Upper lobe of right lung (tissue), 1 donor: ENCODE results near the gene ZFX. TPM values are rescaled to one million over a fixed set of nuclear protein-coding genes. Genes with fewer than 3 reads are reported as not detected.

Source experiments
- ATAC-seq: fragments of 200-7000 bp; cut with Tn5 transposase; one replicate; pipeline ENCODE4 v1.9.1; 2020; ENCODE audit warnings: mild to moderate bottlenecking, moderate library complexity
- DNase-seq: peaks from one replicate; pipeline ENCODE4 v3.0.0-alpha.2; 2020
- H3K27ac ChIP-seq: fragments of 200-600 bp; one replicate; pipeline ENCODE4 v1.8.0; 2022
- H3K27me3 ChIP-seq: fragments of 200-600 bp; one replicate; pipeline ENCODE4 v1.8.0; 2022; ENCODE audit warnings: mild to moderate bottlenecking
- H3K36me3 ChIP-seq: fragments of 200-600 bp; one replicate; pipeline ENCODE4 v1.8.0; 2022
- H3K4me1 ChIP-seq: fragments of 200-600 bp; one replicate; pipeline ENCODE4 v1.8.0; 2022
- H3K4me3 ChIP-seq: fragments of 200-600 bp; one replicate; pipeline ENCODE4 v1.8.0; 2022; ENCODE audit warnings: mild to moderate bottlenecking
- H3K9me3 ChIP-seq: fragments of 200-600 bp; one replicate; pipeline ENCODE4 v1.8.0; 2022
- intact Hi-C: fragments of 100-400 bp; cut with DNase I; formaldehyde crosslinking; loops from one replicate; pipeline ENCODE4 v1.11.0; 2022
- long read RNA-seq: library from polyadenylated mRNA; unstranded; transcript quantifications from one replicate; pipeline ENCODE4 v2.0.0, GENCODE V29; 2021
- total RNA-seq: library from RNA; stranded (reverse); fragmentation: NEBNext Ultra II Directional; extraction: Animal tissue kit (Norgen Biotek cat#: 25700); gene quantifications from one replicate; pipeline ENCODE4 v1.2.1, GENCODE V29; 2021
- TF ChIP-seq, protein P1 (sequence below): fragments of 200-600 bp; IDR thresholded peaks from one replicate; pipeline ENCODE4 v1.8.0; 2022; ENCODE audit warnings: antibody characterized with exemption
- donor health status: DM: no; HTN: yes; CAD: no; lungs with severe emphysema.

The ZFX gene
- total RNA-seq, result 41.5 TPM
- long read RNA-seq, partial matches to known transcripts, result 2 of 7 reads
- long read RNA-seq, other reads (novel, unspliced or antisense), result 3 of 7 reads

- Histone ChIP-seq H3K27ac (peak within 1 kb of the TSS; percentile 95), H3K9me3 (no peaks in the 10 kb centered on the region), H3K36me3 (no peaks in the 10 kb centered on the region), H3K27me3 (no peaks in the 10 kb centered on the region), H3K4me3 (peak within 1 kb of the TSS; percentile 67), H3K4me1 (peaks cover 39% of the 10 kb centered on the region)
- TF ChIP-seq, protein P1, sequence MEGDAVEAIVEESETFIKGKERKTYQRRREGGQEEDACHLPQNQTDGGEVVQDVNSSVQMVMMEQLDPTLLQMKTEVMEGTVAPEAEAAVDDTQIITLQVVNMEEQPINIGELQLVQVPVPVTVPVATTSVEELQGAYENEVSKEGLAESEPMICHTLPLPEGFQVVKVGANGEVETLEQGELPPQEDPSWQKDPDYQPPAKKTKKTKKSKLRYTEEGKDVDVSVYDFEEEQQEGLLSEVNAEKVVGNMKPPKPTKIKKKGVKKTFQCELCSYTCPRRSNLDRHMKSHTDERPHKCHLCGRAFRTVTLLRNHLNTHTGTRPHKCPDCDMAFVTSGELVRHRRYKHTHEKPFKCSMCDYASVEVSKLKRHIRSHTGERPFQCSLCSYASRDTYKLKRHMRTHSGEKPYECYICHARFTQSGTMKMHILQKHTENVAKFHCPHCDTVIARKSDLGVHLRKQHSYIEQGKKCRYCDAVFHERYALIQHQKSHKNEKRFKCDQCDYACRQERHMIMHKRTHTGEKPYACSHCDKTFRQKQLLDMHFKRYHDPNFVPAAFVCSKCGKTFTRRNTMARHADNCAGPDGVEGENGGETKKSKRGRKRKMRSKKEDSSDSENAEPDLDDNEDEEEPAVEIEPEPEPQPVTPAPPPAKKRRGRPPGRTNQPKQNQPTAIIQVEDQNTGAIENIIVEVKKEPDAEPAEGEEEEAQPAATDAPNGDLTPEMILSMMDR, result no peak
- ATAC-seq (peak; percentile 85), DNase-seq (peak; percentile 88)
- intact Hi-C loops, result no loop called here
Measured at GRCh38 chrX:24149351-24150050, at the start of gene ZFX. Gene ZFX, plus strand, starts transcription at chrX:24149729. Its CDS starts 23,014 bp downstream, at chrX:24172743.

DNA sequence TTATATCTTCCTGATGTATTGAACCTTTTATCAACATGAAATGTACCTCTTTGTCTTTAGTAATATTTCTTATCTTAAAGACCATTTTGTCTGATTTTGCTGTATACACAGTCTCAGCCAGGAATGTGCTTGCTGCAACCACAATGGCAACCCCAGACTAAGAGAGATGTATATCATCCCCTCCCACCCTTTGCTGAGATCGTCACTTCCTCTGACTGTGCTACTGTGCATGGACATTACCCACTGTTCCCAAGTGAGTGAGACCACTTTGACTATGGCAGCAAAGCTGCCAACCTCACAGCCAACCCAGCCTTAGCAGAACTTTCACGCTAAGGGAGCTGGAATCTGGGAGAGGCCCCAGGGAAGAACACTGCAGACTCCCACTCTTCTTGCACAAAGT is 48.8 kb upstream of the ZFX start:
- DNase-seq (no peak), ATAC-seq (no peak)
- Histone ChIP-seq H3K4me1 (no peaks in the 10 kb centered on the region), H3K27me3 (no peaks in the 10 kb centered on the region), H3K27ac (no peak overlapping the region), H3K9me3 (no peaks in the 10 kb centered on the region), H3K36me3 (no peaks in the 10 kb centered on the region), H3K4me3 (no peak overlapping the region)
- intact Hi-C loops, result no loop called here
- TF ChIP-seq, protein P1, result no peak

- Histone ChIP-seq H3K9me3 (no peaks in the 10 kb centered on the region), H3K27ac (no peak overlapping the region), H3K4me3 (no peak overlapping the region), H3K36me3 (no peaks in the 10 kb centered on the region), H3K4me1 (no peaks in the 10 kb centered on the region), H3K27me3 (no peaks in the 10 kb centered on the region)
- ATAC-seq, result no peak
- TF ChIP-seq, protein P1, result no peak
- DNase-seq, result no peak
- intact Hi-C loops, result no loop called here
Measured at GRCh38 chrX:24110069-24110468, 39.5 kb upstream of the ZFX start.

- intact Hi-C loops, result no loop called here
- Histone ChIP-seq H3K9me3 (no peaks in the 10 kb centered on the region), H3K4me3 (no peak overlapping the region), H3K27me3 (no peaks in the 10 kb centered on the region), H3K27ac (no peak overlapping the region), H3K36me3 (no peaks in the 10 kb centered on the region), H3K4me1 (no peaks in the 10 kb centered on the region)
- TF ChIP-seq, protein P1, result no peak
- DNase-seq, result no peak
- ATAC-seq, result no peak
Measured at GRCh38 chrX:24113181-24113580, 36.3 kb upstream of the ZFX start.

DNA sequence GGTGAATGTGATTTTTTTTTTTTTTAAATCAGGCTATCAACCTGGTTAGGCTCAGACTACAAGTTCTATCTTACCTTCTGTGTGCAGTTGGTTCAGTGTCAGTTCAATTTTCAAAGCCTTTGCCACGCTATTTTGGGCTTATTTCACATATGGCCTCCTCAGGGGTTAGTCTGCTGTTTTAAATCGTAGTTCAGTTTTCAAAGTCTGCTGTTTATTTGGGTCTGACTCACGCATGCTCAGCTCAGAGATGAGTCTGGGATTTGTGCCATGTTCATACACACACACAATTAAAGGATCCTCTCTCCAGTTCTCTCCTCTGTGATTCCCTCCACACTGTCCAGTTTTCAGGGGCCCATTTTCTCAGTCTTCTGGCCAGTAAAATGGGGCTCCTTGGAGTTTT is 32.3 kb upstream of the ZFX start:
- Histone ChIP-seq H3K4me1 (no peaks in the 10 kb centered on the region), H3K27ac (no peak overlapping the region), H3K4me3 (no peak overlapping the region), H3K27me3 (no peaks in the 10 kb centered on the region), H3K9me3 (no peaks in the 10 kb centered on the region), H3K36me3 (no peaks in the 10 kb centered on the region)
- ATAC-seq (no peak), DNase-seq (no peak)
- TF ChIP-seq, protein P1, result no peak
- intact Hi-C loops, result no loop called here
